UCSD-AML1 (cell line): ENCODE measurements around the gene ANGPTL4.
"Not testable (repeated sequence)": the region's sequence is repeated elsewhere in the genome, so short reads cannot be mapped to it uniquely, and the experiment has no call there.

Experiments
- DNase-seq: peaks from one replicate; lab custom pipeline; 2025; ENCODE audit not compliant: unreplicated experiment; lab: John Stamatoyannopoulos, UW

Gene ANGPTL4

GRCh38 chr19:8360196-8360595 lies 3.8 kb upstream of the ANGPTL4 start:
- no peak for DNase-seq

GRCh38 chr19:8361921-8362793 lies 1.8 kb upstream of the ANGPTL4 start:
- no peak for DNase-seq

GRCh38 chr19:8366121-8366581 lies 2.2 kb downstream of the ANGPTL4 start:
- DNase-seq: no peak

GRCh38 chr19:8366961-8367326 lies 3.0 kb downstream of the ANGPTL4 start:
- DNase-seq: no peak

GRCh38 chr19:8367327-8368001 lies 3.5 kb downstream of the ANGPTL4 start:
- DNase-seq: peak; percentile 70

GRCh38 chr19:8370176-8371010 lies 6.4 kb downstream of the ANGPTL4 start:
- DNase-seq: no peak

- peak; percentile 38 for DNase-seq
Measured at GRCh38 chr19:8371011-8371804, 7.3 kb downstream of the ANGPTL4 start.

- DNase-seq: no peak
Measured at GRCh38 chr19:8373867-8374813, 10.2 kb downstream of the ANGPTL4 start.

GRCh38 chr19:8375766-8376165 lies 11.8 kb downstream of the ANGPTL4 start:
- not testable (repeated sequence) for DNase-seq

GRCh38 chr19:8376373-8376974 lies 12.5 kb downstream of the ANGPTL4 start:
- not testable (repeated sequence) for DNase-seq

GRCh38 chr19:8377598-8377997 lies 13.6 kb downstream of the ANGPTL4 start:
- DNase-seq: no peak

GRCh38 chr19:8379156-8379891 lies 15.4 kb downstream of the ANGPTL4 start:
- DNase-seq: not testable (repeated sequence)

- DNase-seq: not testable (repeated sequence)
Measured at GRCh38 chr19:8384569-8384968, 20.6 kb downstream of the ANGPTL4 start.

- not testable (repeated sequence) for DNase-seq
Measured at GRCh38 chr19:8385103-8385502, 21.1 kb downstream of the ANGPTL4 start.

- DNase-seq: not testable (repeated sequence)
Measured at GRCh38 chr19:8385566-8385965, 21.6 kb downstream of the ANGPTL4 start.

GRCh38 chr19:8386419-8386818 lies 22.5 kb downstream of the ANGPTL4 start:
- DNase-seq: not testable (repeated sequence)

GRCh38 chr19:8386990-8387389 lies 23.0 kb downstream of the ANGPTL4 start:
- no peak for DNase-seq
